CD14-positive monocyte (primary cell): ENCODE data around the gene HSPB8. TPM values are rescaled to one million over a fixed set of nuclear protein-coding genes. Genes with fewer than 3 reads are reported as not detected.

ENCODE experiments used
- DNase-seq, 3 donors: peaks; one replicate each; pipeline ENCODE4 v3.0.0-alpha.2; 2011 to 2022
- H2AFZ ChIP-seq: 2 replicates; pipeline ENCODE4 v1.6.0; 2012; ENCODE audit warnings: mild to moderate bottlenecking, low read depth, low read length, inconsistent platforms; ENCODE audit not compliant: insufficient read depth, poor library complexity, severe bottlenecking
- H3K27ac ChIP-seq, 2 donors: 1 replicate in 1 of 2; 2 replicates in 1 of 2; pipeline ENCODE4 v1.5.1; 2012 to 2013; ENCODE audit warnings: low read length in 2 of 2, control low read depth in 1 of 2, inconsistent platforms in 1 of 2, low read depth in 1 of 2, mild to moderate bottlenecking in 1 of 2
- H3K27me3 ChIP-seq, 2 donors: one replicate each; pipeline versions ENCODE4 v1.6.0 to v1.6.1; 2011 to 2013; ENCODE audit warnings: low read length in 2 of 2; ENCODE audit not compliant: control insufficient read depth in 2 of 2, insufficient read depth in 2 of 2
- H3K36me3 ChIP-seq, 2 donors: replicated peaks in 1 of 2; 1 replicate in 1 of 2; 2 replicates in 1 of 2; pipeline versions ENCODE4 v1.5.1 to v1.6.1; 2012 to 2013; ENCODE audit warnings: low read length in 2 of 2, control low read depth in 1 of 2, inconsistent platforms in 1 of 2, mild to moderate bottlenecking in 1 of 2; ENCODE audit not compliant: insufficient read depth in 2 of 2, control insufficient read depth in 1 of 2
- H3K4me1 ChIP-seq, 2 donors: 1 replicate in 1 of 2; 2 replicates in 1 of 2; pipeline versions ENCODE4 v1.5.1 to v1.6.1; 2012 to 2013; ENCODE audit warnings: low read length in 2 of 2, control low read depth in 1 of 2, inconsistent platforms in 1 of 2, mild to moderate bottlenecking in 1 of 2, moderate library complexity in 1 of 2; ENCODE audit not compliant: insufficient read depth in 2 of 2, control insufficient read depth in 1 of 2
- H3K4me2 ChIP-seq: replicated peaks from 2 replicates; pipeline ENCODE3; 2012; ENCODE audit warnings: low read length, moderate library complexity, mild to moderate bottlenecking; ENCODE audit not compliant: poor library complexity, severe bottlenecking; ENCODE audit errors: extremely low read depth
- H3K4me3 ChIP-seq, 3 experiments: fragments of 200-600 bp in 1 of 3; sonication (generic) in 1 of 3; replicated peaks in 1 of 3; 1 replicate in 2 of 3; 2 replicates in 1 of 3; pipeline ENCODE4 v1.5.1; 2011 to 2013; ENCODE audit warnings: low read length in 3 of 3, mild to moderate bottlenecking in 3 of 3, control low read depth in 2 of 3, low read depth in 2 of 3, inconsistent platforms in 1 of 3, moderate library complexity in 1 of 3
- H3K79me2 ChIP-seq: 2 replicates; pipeline ENCODE4 v1.6.0; 2012; ENCODE audit warnings: mild to moderate bottlenecking, control low read depth, inconsistent platforms, low read length, moderate library complexity; ENCODE audit not compliant: insufficient read depth
- H3K9ac ChIP-seq: 2 replicates; pipeline ENCODE4 v1.6.0; 2017; ENCODE audit warnings: low read length, mild to moderate bottlenecking; ENCODE audit not compliant: insufficient read depth, poor library complexity, severe bottlenecking
- H3K9me3 ChIP-seq, 2 donors: replicated peaks in 1 of 2; 1 replicate in 1 of 2; 2 replicates in 1 of 2; pipeline versions ENCODE4 v1.5.1 to v1.6.1; 2012 to 2013; ENCODE audit warnings: low read length in 2 of 2, control low read depth in 1 of 2; ENCODE audit not compliant: control insufficient read depth in 1 of 2, insufficient read depth in 1 of 2
- H4K20me1 ChIP-seq: 2 replicates; pipeline ENCODE4 v1.6.0; 2012; ENCODE audit warnings: mild to moderate bottlenecking, low read length, control low read depth, moderate library complexity; ENCODE audit not compliant: insufficient read depth
- H3K27ac Mint-ChIP-seq, 7 donors: one replicate each; pipeline ENCODE4 v1.8.0; 2020; ENCODE audit warnings: mild to moderate bottlenecking in 7 of 7, mixed read lengths in 7 of 7, moderate library complexity in 6 of 7, inconsistent platforms in 2 of 7
- H3K27me3 Mint-ChIP-seq, 3 donors: one replicate each; pipeline ENCODE4 v1.8.0; 2021 to 2022; ENCODE audit warnings: low read depth in 3 of 3, mild to moderate bottlenecking in 3 of 3, mixed read lengths in 3 of 3, moderate library complexity in 3 of 3, inconsistent platforms in 1 of 3
- H3K36me3 Mint-ChIP-seq, 2 donors: one replicate each; pipeline ENCODE4 v1.8.0; 2020; ENCODE audit warnings: mixed read lengths in 2 of 2, inconsistent platforms in 1 of 2, mild to moderate bottlenecking in 1 of 2
- H3K4me1 Mint-ChIP-seq: one replicate; pipeline ENCODE4 v1.8.0; 2020; ENCODE audit warnings: mild to moderate bottlenecking, mixed read lengths
- H3K4me3 Mint-ChIP-seq, 2 donors: one replicate each; pipeline ENCODE4 v1.8.0; 2020; ENCODE audit warnings: mild to moderate bottlenecking in 2 of 2, mixed read lengths in 2 of 2, moderate library complexity in 1 of 2
- H3K9me3 Mint-ChIP-seq, 7 donors: one replicate each; pipeline ENCODE4 v1.8.0; 2020 to 2022; ENCODE audit warnings: mixed read lengths in 7 of 7, mild to moderate bottlenecking in 6 of 7, moderate library complexity in 6 of 7, inconsistent platforms in 2 of 7
- WGBS: methylation state at CpG from one replicate; pipeline ENCODE4 v1.1.5; 2013; ENCODE audit warnings: missing lambda C conversion rate; ENCODE audit not compliant: insufficient coverage; 5-methylcytosine and 5-hydroxymethylcytosine counted together
- intact Hi-C, 2 donors: fragments of 100-400 bp; cut with micrococcal nuclease; formaldehyde crosslinking; loops; one replicate each; pipeline versions ENCODE4 v1.15.0 to v1.15.1; 2023
- polyA plus RNA-seq, 3 donors: library from polyadenylated mRNA; depleted of rRNA in 1 of 3; unstranded in 2 of 3; stranded (reverse) in 1 of 3; fragments of 300-500 nt in 2 of 3; fragments of >200 nt in 1 of 3; fragmentation: Illumina TruSeq in 2 of 3; gene quantifications; 1 replicate in 2 of 3; 2 replicates in 1 of 3; pipeline ENCODE4 v1.2.3, GENCODE V29; 2012 to 2021
- TF ChIP-seq, protein P1 (sequence below): fragments of 200-600 bp; IDR thresholded peaks from one replicate; pipeline ENCODE4 v1.8.0; 2022; ENCODE audit warnings: antibody characterized with exemption, mild to moderate bottlenecking

The HSPB8 gene
- polyA plus RNA-seq, 3 donors: not detected

DNA sequence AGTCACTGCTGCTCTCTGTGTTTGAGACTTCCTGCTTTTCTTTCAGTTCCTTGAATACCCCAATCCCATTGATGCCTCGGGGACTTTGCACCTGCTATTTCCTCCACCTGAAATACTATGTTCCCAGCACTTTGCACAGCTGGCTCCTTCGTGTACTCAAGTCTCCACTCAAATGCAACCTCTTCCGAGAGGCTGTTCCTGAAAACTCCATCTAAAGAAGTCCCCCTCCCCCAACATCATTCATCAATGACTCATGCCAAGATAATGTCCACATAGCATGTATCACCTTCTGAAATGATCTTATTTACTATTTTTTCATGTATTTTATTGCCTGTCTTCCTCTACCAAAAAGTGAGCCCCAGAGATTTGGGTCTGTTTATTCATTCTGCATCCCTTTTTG lies 48.6 kb downstream of the HSPB8 start:
- Histone ChIP-seq H3K9ac (no peak overlapping the region), H3K36me3 (no peaks in the 10 kb centered on the region), H3K4me1 (no peaks in the 10 kb centered on the region), H3K4me3 (no peak overlapping the region), H3K27ac (no peak overlapping the region), H3K27me3 (no peaks in the 10 kb centered on the region), H4K20me1 (no peaks in the 10 kb centered on the region), H3K79me2 (no peaks in the 10 kb centered on the region), H2AFZ (no peak overlapping the region), H3K9me3 (no peaks in the 10 kb centered on the region), H3K4me2 (no peak overlapping the region)
- no peak overlapping the region for H3K4me3 Mint-ChIP-seq
- H3K4me1 Mint-ChIP-seq: no peaks in the 10 kb centered on the region
- H3K27ac Mint-ChIP-seq: no peak overlapping the region
- intact Hi-C loops: no loop called here
- H3K36me3 Mint-ChIP-seq: no peaks in the 10 kb centered on the region
- no peak for DNase-seq
- H3K9me3 Mint-ChIP-seq: peaks cover 0 to 8% (median 4%) of the 10 kb centered on the region in 7 donors
- H3K27me3 Mint-ChIP-seq: peaks cover 0 to 5% (median 0%) of the 10 kb centered on the region in 3 donors
- TF ChIP-seq, protein P1, sequence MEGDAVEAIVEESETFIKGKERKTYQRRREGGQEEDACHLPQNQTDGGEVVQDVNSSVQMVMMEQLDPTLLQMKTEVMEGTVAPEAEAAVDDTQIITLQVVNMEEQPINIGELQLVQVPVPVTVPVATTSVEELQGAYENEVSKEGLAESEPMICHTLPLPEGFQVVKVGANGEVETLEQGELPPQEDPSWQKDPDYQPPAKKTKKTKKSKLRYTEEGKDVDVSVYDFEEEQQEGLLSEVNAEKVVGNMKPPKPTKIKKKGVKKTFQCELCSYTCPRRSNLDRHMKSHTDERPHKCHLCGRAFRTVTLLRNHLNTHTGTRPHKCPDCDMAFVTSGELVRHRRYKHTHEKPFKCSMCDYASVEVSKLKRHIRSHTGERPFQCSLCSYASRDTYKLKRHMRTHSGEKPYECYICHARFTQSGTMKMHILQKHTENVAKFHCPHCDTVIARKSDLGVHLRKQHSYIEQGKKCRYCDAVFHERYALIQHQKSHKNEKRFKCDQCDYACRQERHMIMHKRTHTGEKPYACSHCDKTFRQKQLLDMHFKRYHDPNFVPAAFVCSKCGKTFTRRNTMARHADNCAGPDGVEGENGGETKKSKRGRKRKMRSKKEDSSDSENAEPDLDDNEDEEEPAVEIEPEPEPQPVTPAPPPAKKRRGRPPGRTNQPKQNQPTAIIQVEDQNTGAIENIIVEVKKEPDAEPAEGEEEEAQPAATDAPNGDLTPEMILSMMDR: no peak
- WGBS: 86% methylated on average over 3 of the region's 3 CpGs

DNA sequence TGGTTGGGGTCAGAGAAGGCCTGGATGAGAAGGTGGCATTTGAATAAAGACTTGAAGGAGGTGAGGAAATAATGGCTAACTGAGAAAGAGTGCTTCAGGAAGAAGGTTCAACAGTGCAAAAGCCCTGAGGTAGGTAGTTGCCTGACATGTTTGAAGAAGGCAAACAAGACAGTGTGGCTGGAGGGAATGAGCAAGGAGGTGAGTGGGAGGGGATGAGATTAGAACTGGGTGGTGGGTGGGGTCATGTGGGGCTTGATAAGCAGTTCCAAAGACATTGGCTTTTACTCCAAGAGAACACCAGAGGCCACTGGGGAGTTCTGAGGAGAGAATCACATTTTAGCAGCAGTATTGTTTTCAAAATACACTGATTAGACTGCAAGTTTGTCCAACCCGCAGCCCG lies 50.5 kb downstream of the HSPB8 start:
- intact Hi-C loops: no loop called here
- TF ChIP-seq, protein P1: no peak
- Mint-ChIP-seq H3K9me3 (peaks cover 0 to 8% (median 4%) of the 10 kb centered on the region in 7 donors), H3K4me3 (no peak overlapping the region), H3K36me3 (no peaks in the 10 kb centered on the region), H3K4me1 (no peaks in the 10 kb centered on the region), H3K27ac (no peak overlapping the region), H3K27me3 (peaks cover 0 to 5% (median 0%) of the 10 kb centered on the region in 3 donors)
- Histone ChIP-seq H3K27me3 (no peaks in the 10 kb centered on the region), H3K79me2 (no peaks in the 10 kb centered on the region), H3K4me1 (no peaks in the 10 kb centered on the region), H3K9me3 (no peaks in the 10 kb centered on the region), H4K20me1 (no peaks in the 10 kb centered on the region), H3K9ac (no peak overlapping the region), H2AFZ (no peak overlapping the region), H3K36me3 (no peaks in the 10 kb centered on the region), H3K4me2 (no peak overlapping the region), H3K4me3 (no peak overlapping the region), H3K27ac (no peak overlapping the region)
- no CpG with 5 or more reads among the region's 2 CpGs for WGBS
- DNase-seq: no peak
